NCI-H1092 treated with DMSO at 0.1 percent for 48 hours (cell line): Measurements from ENCODE around the gene TMCC3.
"Not testable (repeated sequence)": the region's sequence is repeated elsewhere in the genome, so short reads cannot be mapped to it uniquely, and the experiment has no call there.

Source experiments
- DNase-seq: peaks from one replicate; lab custom pipeline; 2025; lab: John Stamatoyannopoulos, UW

Gene TMCC3

GRCh38 chr12:94601307-94601706, 49.0 kb downstream of the TMCC3 start:
- DNase-seq = not testable (repeated sequence)

GRCh38 chr12:94599189-94599588, 51.2 kb downstream of the TMCC3 start:
- no peak for DNase-seq

- DNase-seq = no peak
Measured at GRCh38 chr12:94597268-94597667, 53.1 kb downstream of the TMCC3 start.

- peak; percentile 65 for DNase-seq
Measured at GRCh38 chr12:94596596-94596995, 53.8 kb downstream of the TMCC3 start.

- no peak for DNase-seq
Measured at GRCh38 chr12:94595152-94595551, 55.2 kb downstream of the TMCC3 start.

GRCh38 chr12:94594443-94594825, 55.9 kb downstream of the TMCC3 start:
- DNase-seq = no peak

GRCh38 chr12:94593822-94594442, 56.4 kb downstream of the TMCC3 start:
- DNase-seq = no peak

- not testable (repeated sequence) for DNase-seq
Measured at GRCh38 chr12:94592723-94593122, 57.6 kb downstream of the TMCC3 start.

GRCh38 chr12:94592080-94592479, 58.3 kb downstream of the TMCC3 start:
- no peak for DNase-seq

- no peak for DNase-seq
Measured at GRCh38 chr12:94590428-94590827, 59.9 kb downstream of the TMCC3 start.

- DNase-seq = no peak
Measured at GRCh38 chr12:94589591-94590001, 60.8 kb downstream of the TMCC3 start.

- no peak for DNase-seq
Measured at GRCh38 chr12:94588346-94588745, 62.0 kb downstream of the TMCC3 start.

GRCh38 chr12:94587266-94588241, 62.8 kb downstream of the TMCC3 start:
- DNase-seq = no peak

GRCh38 chr12:94586589-94587259, 63.6 kb downstream of the TMCC3 start:
- DNase-seq = no peak

- DNase-seq = no peak
Measured at GRCh38 chr12:94585626-94586025, 64.7 kb downstream of the TMCC3 start.

GRCh38 chr12:94584377-94584776, 66.0 kb downstream of the TMCC3 start:
- DNase-seq = no peak

- no peak for DNase-seq
Measured at GRCh38 chr12:94582591-94582990, 67.8 kb downstream of the TMCC3 start.

GRCh38 chr12:94575645-94576403, 74.5 kb downstream of the TMCC3 start:
- DNase-seq = no peak

- DNase-seq = no peak
Measured at GRCh38 chr12:94575024-94575423, 75.3 kb downstream of the TMCC3 start.

GRCh38 chr12:94571556-94571955, 78.8 kb downstream of the TMCC3 start:
- DNase-seq = peak; percentile 5

GRCh38 chr12:94570161-94570560, 80.2 kb downstream of the TMCC3 start:
- DNase-seq = no peak

GRCh38 chr12:94567761-94568160, 82.6 kb downstream of the TMCC3 start:
- DNase-seq = no peak
